Stomach smooth muscle (tissue), 2 donors: Measurements from ENCODE around the gene SIPA1L3.

Experiments used
- H3K27ac ChIP-seq: one replicate; pipeline ENCODE4 v1.7.0; 2013; ENCODE audit warnings: mild to moderate bottlenecking, low read length, inconsistent platforms
- H3K27me3 ChIP-seq, 2 donors: one replicate each; pipeline ENCODE4 v1.7.0; 2013; ENCODE audit warnings: low read length in 2 of 2; ENCODE audit not compliant: insufficient read depth in 2 of 2, control insufficient read depth in 1 of 2
- H3K36me3 ChIP-seq, 2 donors: one replicate each; pipeline ENCODE4 v1.7.0; 2013; ENCODE audit warnings: low read length in 2 of 2; ENCODE audit not compliant: control insufficient read depth in 2 of 2, insufficient read depth in 2 of 2
- H3K4me1 ChIP-seq: one replicate; pipeline ENCODE4 v1.7.0; 2013; ENCODE audit warnings: low read length; ENCODE audit not compliant: control insufficient read depth, insufficient read depth
- H3K4me3 ChIP-seq, 2 donors: one replicate each; pipeline ENCODE4 v1.7.0; 2013; ENCODE audit warnings: low read length in 2 of 2
- H3K9ac ChIP-seq, 2 donors: one replicate each; pipeline ENCODE4 v1.7.0; 2013; ENCODE audit warnings: low read length in 2 of 2, mild to moderate bottlenecking in 1 of 2
- H3K9me3 ChIP-seq, 2 donors: one replicate each; pipeline ENCODE4 v1.7.0; 2013; ENCODE audit warnings: low read length in 2 of 2; ENCODE audit not compliant: control insufficient read depth in 2 of 2
- donor health status: healthy.
- donor health status: Pancreatic carcinoma.

Gene SIPA1L3

DNA sequence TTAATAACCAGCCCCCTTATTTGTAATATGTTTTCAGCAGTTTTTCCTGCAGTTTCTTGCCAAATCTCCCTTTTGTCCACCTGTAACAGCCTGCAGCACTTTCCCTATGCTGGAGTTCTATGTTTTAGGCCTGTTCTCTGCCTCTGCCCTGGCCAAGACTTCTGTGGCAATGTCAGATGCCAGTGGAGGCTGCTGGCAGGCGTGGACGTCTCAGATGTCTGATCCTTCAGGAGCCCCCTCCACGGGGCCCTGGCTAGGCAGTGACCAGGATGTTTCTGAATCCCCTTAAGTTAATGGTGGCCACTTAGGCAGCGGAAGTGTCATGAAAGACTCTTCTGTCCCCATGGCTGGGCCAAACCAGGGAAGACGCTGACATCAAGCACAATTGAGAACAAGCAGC is 40.8 kb downstream of the SIPA1L3 start:
- Histone ChIP-seq H3K9ac (no peak overlapping the region), H3K36me3 (no peaks in the 10 kb centered on the region), H3K9me3 (no peaks in the 10 kb centered on the region), H3K4me3 (no peak overlapping the region), H3K4me1 (no peaks in the 10 kb centered on the region), H3K27me3 (no peaks in the 10 kb centered on the region), H3K27ac (no peak overlapping the region)

DNA sequence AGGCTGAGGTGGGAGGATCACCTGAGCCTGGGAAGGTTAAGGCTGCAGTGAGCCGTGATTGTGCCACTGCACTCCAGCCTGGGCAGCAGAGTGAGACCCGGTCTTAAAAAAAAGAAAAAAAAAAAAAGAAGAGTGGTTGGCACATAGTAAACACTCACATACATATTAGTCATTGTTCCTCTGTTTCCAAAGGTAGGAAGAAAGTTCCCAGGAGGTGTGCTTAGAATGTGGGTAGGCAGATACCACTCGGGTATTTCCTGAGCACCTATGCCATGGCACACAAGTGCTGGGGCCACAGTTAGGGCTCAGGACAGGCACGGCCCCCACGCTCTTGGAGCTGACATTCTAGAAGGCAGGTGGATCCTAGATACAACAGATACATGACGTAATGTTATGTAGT is 41.4 kb downstream of the SIPA1L3 start:
- Histone ChIP-seq H3K4me3 (no peak overlapping the region), H3K27me3 (no peaks in the 10 kb centered on the region), H3K27ac (no peak overlapping the region), H3K9me3 (no peaks in the 10 kb centered on the region), H3K4me1 (no peaks in the 10 kb centered on the region), H3K9ac (no peak overlapping the region), H3K36me3 (no peaks in the 10 kb centered on the region)

DNA sequence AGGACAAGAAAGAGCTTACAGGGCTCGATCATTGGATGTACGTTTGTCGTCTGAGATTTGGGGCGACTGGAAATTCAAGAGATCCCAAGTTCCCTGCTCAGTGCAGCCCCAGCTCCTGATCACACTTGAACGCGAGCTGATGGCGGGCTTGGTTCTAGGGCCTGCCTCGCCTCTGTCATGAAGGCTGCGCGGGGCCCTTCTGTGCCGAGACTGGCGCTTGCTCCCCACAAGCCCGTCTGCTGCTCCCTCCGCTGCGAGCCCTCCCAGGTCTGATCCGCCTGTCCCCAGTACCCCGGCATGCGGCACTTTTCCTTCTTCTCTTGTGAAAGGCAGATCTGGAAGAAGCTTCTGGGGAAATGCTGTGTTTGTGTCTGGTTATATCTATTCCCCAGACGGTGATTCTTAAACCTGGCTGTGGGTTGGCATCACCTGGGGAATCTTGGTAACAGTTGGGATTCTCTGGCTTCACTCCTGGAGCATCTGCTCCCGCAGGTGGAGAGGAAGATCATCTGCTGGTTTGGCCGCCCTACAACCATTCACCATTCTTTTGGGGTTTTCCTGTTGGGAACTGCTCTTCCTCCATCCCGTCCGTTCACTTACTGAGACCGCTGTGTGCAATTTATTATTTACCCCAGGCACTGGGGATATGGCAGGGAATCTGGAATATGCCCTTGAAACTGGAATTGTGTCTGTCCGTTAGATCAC is 43.6 kb downstream of the SIPA1L3 start:
- Histone ChIP-seq H3K9me3 (no peaks in the 10 kb centered on the region), H3K27ac (no peak overlapping the region), H3K9ac (no peak overlapping the region), H3K4me3 (no peak overlapping the region), H3K27me3 (no peaks in the 10 kb centered on the region), H3K4me1 (no peaks in the 10 kb centered on the region), H3K36me3 (no peaks in the 10 kb centered on the region)

DNA sequence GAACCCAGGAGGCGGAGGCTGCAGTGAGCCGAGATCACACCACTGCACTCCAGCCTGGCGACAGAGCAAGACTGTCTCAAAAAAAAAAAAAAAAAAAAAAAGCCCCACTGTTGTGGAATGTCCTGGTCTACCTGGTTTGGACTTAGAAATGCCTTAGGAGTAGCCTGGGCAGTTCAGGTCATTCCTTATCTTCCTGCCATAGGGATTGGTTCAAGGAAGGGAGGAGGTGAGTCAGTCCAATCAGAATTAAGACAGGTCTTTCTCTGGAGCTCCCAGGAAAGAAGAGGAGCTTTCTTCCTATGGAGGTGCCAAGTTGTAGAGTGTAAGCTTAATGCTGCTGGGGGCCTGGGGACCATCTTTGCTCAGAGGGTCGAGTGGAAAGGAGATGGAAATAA is 44.8 kb downstream of the SIPA1L3 start:
- no peaks in the 10 kb centered on the region for H3K4me1 ChIP-seq
- H3K27ac ChIP-seq: no peak overlapping the region
- H3K27me3 ChIP-seq: no peaks in the 10 kb centered on the region
- no peaks in the 10 kb centered on the region for H3K9me3 ChIP-seq
- no peaks in the 10 kb centered on the region for H3K36me3 ChIP-seq
- H3K4me3 ChIP-seq: no peak overlapping the region
- no peak overlapping the region for H3K9ac ChIP-seq

DNA sequence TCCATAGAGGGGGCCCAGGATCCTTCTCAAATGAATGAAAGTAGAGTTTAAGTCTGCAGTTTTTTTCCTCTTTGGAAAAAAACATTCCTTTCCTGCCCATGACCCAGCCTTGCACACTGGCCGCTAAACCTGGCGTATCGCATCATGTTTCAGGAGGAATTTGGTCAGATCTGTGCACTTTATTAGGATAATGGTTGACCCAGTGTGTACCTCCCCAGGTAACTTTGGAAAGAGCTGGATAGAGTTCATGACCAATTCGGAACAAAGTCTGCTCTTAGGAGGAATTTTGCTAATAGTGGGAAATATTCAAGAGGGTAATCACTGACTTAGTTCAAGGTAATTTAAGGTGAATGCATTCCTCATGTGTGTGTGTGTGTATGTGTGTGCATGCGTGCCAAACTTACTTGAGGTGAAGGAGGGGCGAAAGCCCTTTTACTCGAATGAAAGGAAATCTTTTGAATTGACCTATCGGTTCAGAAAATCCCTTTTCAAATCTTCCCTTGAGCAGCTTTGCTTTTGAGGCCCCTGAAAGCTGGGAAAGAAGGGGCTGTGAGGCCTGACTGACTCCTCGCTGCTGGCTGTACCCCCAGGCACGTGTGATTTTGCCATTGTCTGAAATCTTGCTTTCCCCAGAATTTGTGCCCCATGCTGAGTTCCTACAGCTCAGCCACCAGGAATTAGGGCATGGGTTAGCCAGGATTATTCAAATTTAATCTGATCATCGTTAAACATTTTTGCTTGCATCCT is 46.3 kb downstream of the SIPA1L3 start:
- Histone ChIP-seq H3K4me1 (no peaks in the 10 kb centered on the region), H3K9ac (no peak overlapping the region), H3K27ac (no peak overlapping the region), H3K36me3 (no peaks in the 10 kb centered on the region), H3K4me3 (no peak overlapping the region), H3K27me3 (no peaks in the 10 kb centered on the region), H3K9me3 (peaks cover 0 to 4% of the 10 kb centered on the region in 2 donors)

DNA sequence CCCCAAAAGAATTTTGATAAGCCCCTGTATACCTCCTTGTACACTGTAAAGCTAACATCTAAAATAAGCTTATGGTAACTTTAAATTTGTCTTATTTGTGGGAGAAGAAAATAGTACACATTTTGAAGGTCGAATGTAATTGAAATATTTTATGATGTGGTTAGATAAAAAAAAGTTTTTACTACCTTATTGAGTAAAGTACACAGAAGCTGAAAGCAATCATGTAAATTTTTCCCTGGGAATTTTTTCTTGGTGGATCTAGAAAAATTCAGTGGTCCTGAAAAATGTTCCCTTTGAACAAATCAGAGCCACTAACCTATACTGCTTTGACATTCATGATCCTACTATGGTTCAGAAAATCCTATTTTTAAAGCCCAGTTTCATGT is 46.9 kb downstream of the SIPA1L3 start:
- H3K27me3 ChIP-seq: no peaks in the 10 kb centered on the region
- H3K9me3 ChIP-seq: peaks cover 0 to 4% of the 10 kb centered on the region in 2 donors
- no peak overlapping the region for H3K9ac ChIP-seq
- no peaks in the 10 kb centered on the region for H3K4me1 ChIP-seq
- H3K27ac ChIP-seq: no peak overlapping the region
- no peaks in the 10 kb centered on the region for H3K36me3 ChIP-seq
- H3K4me3 ChIP-seq: no peak overlapping the region

DNA sequence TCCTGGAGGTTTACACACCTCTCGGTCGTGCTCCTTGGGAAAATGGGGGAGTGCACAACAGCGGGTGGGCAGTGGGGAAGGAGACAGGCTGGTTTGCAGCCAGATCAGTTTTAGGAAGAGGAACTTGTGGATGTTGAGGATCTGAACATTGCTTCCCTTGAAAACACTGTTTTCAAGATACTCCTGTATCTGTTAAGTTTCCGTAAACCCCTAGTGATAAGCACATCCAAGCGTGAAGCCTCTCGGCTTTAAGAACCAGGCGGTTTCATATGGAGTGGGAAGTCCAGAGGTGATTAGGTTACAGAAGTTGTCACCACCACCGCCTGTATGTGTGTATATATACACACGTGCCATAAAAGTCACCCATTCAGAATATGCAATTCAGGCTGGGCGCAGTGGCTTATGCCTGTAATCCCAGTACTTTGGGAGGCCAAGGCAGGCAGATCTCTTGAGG is 47.4 kb downstream of the SIPA1L3 start:
- Histone ChIP-seq H3K9ac (no peak overlapping the region), H3K4me3 (no peak overlapping the region), H3K27me3 (no peaks in the 10 kb centered on the region), H3K36me3 (no peaks in the 10 kb centered on the region), H3K4me1 (no peaks in the 10 kb centered on the region), H3K27ac (no peak overlapping the region), H3K9me3 (peaks cover 0 to 4% of the 10 kb centered on the region in 2 donors)

DNA sequence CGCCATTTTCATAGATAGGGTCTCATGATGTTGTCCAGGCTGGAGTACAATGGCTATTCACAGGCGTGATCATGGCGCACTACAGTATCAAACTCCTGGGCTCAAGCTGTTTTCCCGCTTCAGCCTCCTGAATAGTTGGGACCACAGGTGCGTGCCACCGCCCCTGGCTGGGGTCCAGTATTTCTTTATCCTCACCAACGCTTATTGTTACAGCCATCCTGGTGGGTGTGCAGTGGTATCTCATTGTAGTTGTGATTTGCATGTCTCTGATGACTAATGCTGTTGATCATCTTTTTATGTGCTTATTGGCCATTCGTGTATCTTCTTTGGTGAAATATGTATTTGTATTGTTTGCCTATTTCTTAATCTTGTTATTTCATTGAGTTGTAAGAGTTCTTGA is 49.0 kb downstream of the SIPA1L3 start:
- no peak overlapping the region for H3K27ac ChIP-seq
- peaks cover 0 to 4% of the 10 kb centered on the region in 2 donors for H3K9me3 ChIP-seq
- H3K4me1 ChIP-seq: no peaks in the 10 kb centered on the region
- H3K9ac ChIP-seq: no peak overlapping the region
- no peaks in the 10 kb centered on the region for H3K36me3 ChIP-seq
- no peaks in the 10 kb centered on the region for H3K27me3 ChIP-seq
- H3K4me3 ChIP-seq: no peak overlapping the region

DNA sequence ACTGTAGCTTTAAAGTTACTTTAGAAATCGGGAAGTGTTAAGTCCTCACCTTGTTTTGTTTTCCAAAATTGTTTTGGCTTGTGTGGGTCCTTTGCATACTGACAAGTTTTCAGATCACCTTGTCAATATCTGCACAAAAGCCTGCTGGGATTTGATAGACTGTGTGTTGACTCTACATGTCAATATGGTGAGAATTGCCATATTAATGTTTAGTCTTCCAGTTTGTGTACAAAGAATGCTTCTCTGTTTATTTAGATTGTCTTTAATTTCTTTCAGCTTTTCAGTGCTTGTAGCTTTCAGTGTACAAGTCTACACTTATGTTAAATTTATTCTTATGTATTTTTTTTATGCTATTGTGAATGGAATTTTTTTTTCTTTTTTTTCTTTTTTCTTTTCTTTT is 50.2 kb downstream of the SIPA1L3 start:
- Histone ChIP-seq H3K4me3 (no peak overlapping the region), H3K4me1 (no peaks in the 10 kb centered on the region), H3K9me3 (peaks cover 0 to 4% of the 10 kb centered on the region in 2 donors), H3K27me3 (no peaks in the 10 kb centered on the region), H3K27ac (no peak overlapping the region), H3K9ac (no peak overlapping the region), H3K36me3 (no peaks in the 10 kb centered on the region)

DNA sequence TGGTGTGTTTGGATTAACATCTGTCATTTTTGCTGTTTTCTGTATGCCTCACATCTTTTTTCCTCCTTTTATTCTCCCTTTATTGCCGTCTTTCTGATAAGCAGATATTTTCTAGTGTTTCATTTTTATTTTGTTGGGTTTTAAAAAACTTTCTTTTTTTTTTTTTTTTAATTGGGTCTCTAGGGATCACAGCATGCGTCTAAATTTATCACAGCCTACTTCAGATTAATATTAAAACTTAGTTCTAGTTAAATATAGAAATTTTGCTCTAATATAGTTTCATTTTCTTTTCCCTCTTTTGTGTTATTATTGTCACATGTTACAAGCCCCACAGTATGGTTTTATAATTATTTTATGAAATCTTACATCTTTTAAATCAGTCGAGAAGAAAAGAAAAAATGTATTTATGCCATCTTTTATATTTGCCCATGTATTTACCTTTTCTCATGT is 52.7 kb downstream of the SIPA1L3 start:
- Histone ChIP-seq H3K36me3 (no peaks in the 10 kb centered on the region), H3K4me1 (no peaks in the 10 kb centered on the region), H3K27me3 (no peaks in the 10 kb centered on the region), H3K9me3 (peaks cover 0 to 4% of the 10 kb centered on the region in 2 donors), H3K9ac (no peak overlapping the region), H3K27ac (no peak overlapping the region), H3K4me3 (no peak overlapping the region)

DNA sequence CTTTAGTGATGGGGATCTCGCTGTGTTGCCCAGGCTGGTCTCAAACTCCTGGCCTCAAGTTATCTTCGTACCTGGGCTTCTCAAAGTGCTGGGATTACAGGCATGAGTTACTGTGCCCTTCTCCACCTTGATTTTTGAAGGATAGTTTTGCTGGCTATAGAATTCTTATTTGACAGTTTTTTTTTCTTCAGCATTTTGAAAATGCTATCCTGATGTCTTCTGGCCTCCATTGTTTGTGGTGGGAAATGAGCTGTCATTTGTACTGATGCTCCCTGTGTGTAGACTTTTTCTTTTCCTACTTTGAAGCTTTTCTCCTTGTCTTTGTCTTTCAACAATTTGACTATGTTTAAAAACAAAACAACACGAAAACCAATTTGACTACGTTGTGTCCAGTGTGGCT is 54.2 kb downstream of the SIPA1L3 start:
- H3K4me3 ChIP-seq: no peak overlapping the region
- H3K9me3 ChIP-seq: peaks cover 0 to 4% of the 10 kb centered on the region in 2 donors
- H3K9ac ChIP-seq: no peak overlapping the region
- H3K27me3 ChIP-seq: no peaks in the 10 kb centered on the region
- H3K4me1 ChIP-seq: no peaks in the 10 kb centered on the region
- no peak overlapping the region for H3K27ac ChIP-seq
- no peaks in the 10 kb centered on the region for H3K36me3 ChIP-seq
